ENCODE data around the gene SIKE1. TPM values are rescaled to one million over a fixed set of nuclear protein-coding genes. Genes with fewer than 3 reads are reported as not detected.
"Not testable (repeated sequence)": the region's sequence is repeated elsewhere in the genome, so short reads cannot be mapped to it uniquely, and the experiment has no call there.

SIKE1 gene
- polyA plus RNA-seq, 1 donor (not counting 4 experiments of a cell fraction or from before 2014, with no cell fraction given) = 40.3 TPM

- Histone ChIP-seq H4K20me1 (ENCODE audit: control insufficient read depth, extremely low read depth, insufficient read depth, low read length) (no peaks in the 10 kb centered on the region), H3K36me3 (ENCODE audit: control insufficient read depth in 2 of 2, extremely low read depth in 1 of 2, insufficient read depth in 2 of 2, low read length in 2 of 2) (peaks cover 0 to 4% of the 10 kb centered on the region in 2 experiments), H3K27me3 (ENCODE audit: control insufficient read depth, extremely low read depth, insufficient read depth, low read length) (no peaks in the 10 kb centered on the region), H3K4me2 (ENCODE audit: control insufficient read depth, extremely low read depth, insufficient read depth, low read depth, low read length) (no peak overlapping the region), H3K79me2 (ENCODE audit: control insufficient read depth, insufficient read depth, low read length) (peaks cover 24% of the 10 kb centered on the region), H2AFZ (ENCODE audit: control insufficient read depth, low read length) (no peak overlapping the region), H3K9me3 (ENCODE audit: control insufficient read depth, low read depth, low read length) (no peaks in the 10 kb centered on the region), H3K4me3 (ENCODE audit: control insufficient read depth in 2 of 3, extremely low read depth in 1 of 3, insufficient read depth in 2 of 3, low read depth in 1 of 3, low read length in 3 of 3) (no peak overlapping the region), H3K9ac (ENCODE audit: control insufficient read depth, extremely low read depth, insufficient read depth, low read length) (no peak overlapping the region), H3K27ac (ENCODE audit: control insufficient read depth, insufficient read depth, low read length) (no peak overlapping the region), H3K9me1 (ENCODE audit: control insufficient read depth, extremely low read depth, insufficient read depth, low read length) (no peaks in the 10 kb centered on the region), H3K4me1 (ENCODE audit: control insufficient read depth, extremely low read depth, insufficient read depth, low read length) (peaks cover 4% of the 10 kb centered on the region)
- no peak for FAIRE-seq
- dilution Hi-C loops (cut with MboI; ENCODE audit: extremely low pct_ligation_motif_present, low sequenced_read_pairs) = no loop called here
- no peak for DNase-seq (ENCODE audit: low read depth, low spot score)
- TF ChIP-seq CTCF (optimal IDR thresholded peaks at IDR 0.05 in 1 of 3, IDR thresholded peaks at IDR 0.05 in 1 of 3, conservative IDR thresholded peaks at IDR 0.05 in 1 of 3; ENCODE audit: extremely low read depth in 1 of 3, insufficient read depth in 2 of 3, low read length in 3 of 3) (no peak), EZH2 (IDR thresholded peaks at IDR 0.05; ENCODE audit: low read length) (no peak)
Observed at GRCh38 chr1:114782476-114782875, 2.0 kb upstream of the SIKE1 start.

GRCh38 chr1:114779722-114780121 is 763 bp downstream of the SIKE1 start:
- Histone ChIP-seq H3K9me1 (ENCODE audit: control insufficient read depth, extremely low read depth, insufficient read depth, low read length) (no peaks in the 10 kb centered on the region), H3K79me2 (ENCODE audit: control insufficient read depth, insufficient read depth, low read length) (peaks cover 24% of the 10 kb centered on the region), H3K27me3 (ENCODE audit: control insufficient read depth, extremely low read depth, insufficient read depth, low read length) (no peaks in the 10 kb centered on the region), H3K9me3 (ENCODE audit: control insufficient read depth, low read depth, low read length) (no peaks in the 10 kb centered on the region), H2AFZ (ENCODE audit: control insufficient read depth, low read length) (no peak overlapping the region), H3K36me3 (ENCODE audit: control insufficient read depth in 2 of 2, extremely low read depth in 1 of 2, insufficient read depth in 2 of 2, low read length in 2 of 2) (peaks cover 4% of the 10 kb centered on the region in 2 experiments), H3K4me3 (ENCODE audit: control insufficient read depth in 2 of 3, extremely low read depth in 1 of 3, insufficient read depth in 2 of 3, low read depth in 1 of 3, low read length in 3 of 3) (peak overlapping the region; percentile 58 to 85 (median 79)), H3K9ac (ENCODE audit: control insufficient read depth, extremely low read depth, insufficient read depth, low read length) (peak overlapping the region; percentile 85), H3K27ac (ENCODE audit: control insufficient read depth, insufficient read depth, low read length) (peak overlapping the region; percentile 74), H4K20me1 (ENCODE audit: control insufficient read depth, extremely low read depth, insufficient read depth, low read length) (no peaks in the 10 kb centered on the region), H3K4me1 (ENCODE audit: control insufficient read depth, extremely low read depth, insufficient read depth, low read length) (peaks cover 4% of the 10 kb centered on the region), H3K4me2 (ENCODE audit: control insufficient read depth, extremely low read depth, insufficient read depth, low read depth, low read length) (peak overlapping the region; percentile 86)
- TF ChIP-seq EZH2 (IDR thresholded peaks at IDR 0.05; ENCODE audit: low read length) (no peak), CTCF (optimal IDR thresholded peaks at IDR 0.05 in 1 of 3, IDR thresholded peaks at IDR 0.05 in 1 of 3, conservative IDR thresholded peaks at IDR 0.05 in 1 of 3; ENCODE audit: extremely low read depth in 1 of 3, insufficient read depth in 2 of 3, low read length in 3 of 3) (no peak)
- FAIRE-seq (no peak), DNase-seq (ENCODE audit: low read depth, low spot score) (no peak)
- dilution Hi-C loops (cut with MboI; ENCODE audit: extremely low pct_ligation_motif_present, low sequenced_read_pairs) = no loop called here

- H3K9ac ChIP-seq (ENCODE audit: control insufficient read depth, extremely low read depth, insufficient read depth, low read length); H3K36me3 ChIP-seq (ENCODE audit: control insufficient read depth in 2 of 2, extremely low read depth in 1 of 2, insufficient read depth in 2 of 2, low read length in 2 of 2); dilution Hi-C loops (cut with MboI; ENCODE audit: extremely low pct_ligation_motif_present, low sequenced_read_pairs); H3K4me3 ChIP-seq (ENCODE audit: control insufficient read depth in 2 of 3, extremely low read depth in 1 of 3, insufficient read depth in 2 of 3, low read depth in 1 of 3, low read length in 3 of 3); H2AFZ ChIP-seq (ENCODE audit: control insufficient read depth, low read length); H3K4me2 ChIP-seq (ENCODE audit: control insufficient read depth, extremely low read depth, insufficient read depth, low read depth, low read length); H3K4me1 ChIP-seq (ENCODE audit: control insufficient read depth, extremely low read depth, insufficient read depth, low read length); H4K20me1 ChIP-seq (ENCODE audit: control insufficient read depth, extremely low read depth, insufficient read depth, low read length); H3K9me1 ChIP-seq (ENCODE audit: control insufficient read depth, extremely low read depth, insufficient read depth, low read length); DNase-seq (ENCODE audit: low read depth, low spot score); H3K27ac ChIP-seq (ENCODE audit: control insufficient read depth, insufficient read depth, low read length); FAIRE-seq; H3K27me3 ChIP-seq (ENCODE audit: control insufficient read depth, extremely low read depth, insufficient read depth, low read length); H3K9me3 ChIP-seq (ENCODE audit: control insufficient read depth, low read depth, low read length): not testable (repeated sequence)
- H3K79me2 ChIP-seq (ENCODE audit: control insufficient read depth, insufficient read depth, low read length) = peaks cover 24% of the 10 kb centered on the region
Observed at GRCh38 chr1:114776726-114777125, 3.8 kb downstream of the SIKE1 start.

All from keratinocyte (primary cell).